DLD1 (cell line): ENCODE measurements around the gene SFTPD.
"Not testable (repeated sequence)": the region's sequence is repeated elsewhere in the genome, so short reads cannot be mapped to it uniquely, and the experiment has no call there.

Experiments used
- in situ Hi-C: cut with HindIII; loops from 2 replicates; pipeline ENCODE4 v1.10.0; 2017; ENCODE audit warnings: low sequenced_read_pairs

SFTPD gene

GRCh38 chr10:79948976-79949722 lies at the start of gene SFTPD:
Gene SFTPD, minus strand, starts transcription at chr10:79949105. Its CDS starts 2,446 bp downstream, at chr10:79946659.
- in situ Hi-C loops, result no loop called here

GRCh38 chr10:79995979-79996634 lies 47.2 kb upstream of the SFTPD start:
- in situ Hi-C loops, result no loop called here

GRCh38 chr10:79994556-79994955 lies 45.7 kb upstream of the SFTPD start:
- in situ Hi-C loops, result no loop called here

- in situ Hi-C loops, result not testable (repeated sequence)
Measured at GRCh38 chr10:79988199-79988598, 39.3 kb upstream of the SFTPD start.

- in situ Hi-C loops, result not testable (repeated sequence)
Measured at GRCh38 chr10:79986661-79987060, 37.8 kb upstream of the SFTPD start.

- in situ Hi-C loops, result no loop called here
Measured at GRCh38 chr10:79985481-79986072, 36.7 kb upstream of the SFTPD start.

GRCh38 chr10:79984851-79985250 lies 35.9 kb upstream of the SFTPD start:
- in situ Hi-C loops, result no loop called here

- in situ Hi-C loops, result no loop called here
Measured at GRCh38 chr10:79983286-79983909, 34.5 kb upstream of the SFTPD start.

- in situ Hi-C loops, result no loop called here
Measured at GRCh38 chr10:79982861-79983260, 34.0 kb upstream of the SFTPD start.

- in situ Hi-C loops, result no loop called here
Measured at GRCh38 chr10:79982362-79982800, 33.5 kb upstream of the SFTPD start.

GRCh38 chr10:79981450-79982361 lies 32.8 kb upstream of the SFTPD start:
- in situ Hi-C loops, result no loop called here

GRCh38 chr10:79980711-79981110 lies 31.8 kb upstream of the SFTPD start:
- in situ Hi-C loops, result no loop called here

- in situ Hi-C loops, result no loop called here
Measured at GRCh38 chr10:79979976-79980687, 31.2 kb upstream of the SFTPD start.

GRCh38 chr10:79979310-79979975 lies 30.5 kb upstream of the SFTPD start:
- in situ Hi-C loops, result no loop called here

- in situ Hi-C loops, result no loop called here
Measured at GRCh38 chr10:79976999-79977398, 28.1 kb upstream of the SFTPD start.

- in situ Hi-C loops, result no loop called here
Measured at GRCh38 chr10:79970062-79970461, 21.2 kb upstream of the SFTPD start.

GRCh38 chr10:79947787-79948424 lies 999 bp downstream of the SFTPD start:
- in situ Hi-C loops, result no loop called here

GRCh38 chr10:79947083-79947415 lies 1.9 kb downstream of the SFTPD start:
- in situ Hi-C loops, result no loop called here
